HG02623 (cell line): ENCODE measurements around the gene UBB.
"Not testable (repeated sequence)": the region's sequence is repeated elsewhere in the genome, so short reads cannot be mapped to it uniquely, and the experiment has no call there.

Source experiments
- ATAC-seq: cut with Tn5 transposase; IDR thresholded peaks from one replicate; pipeline ENCODE4 v1.9.1; 2021; ENCODE audit warnings: moderate library complexity; ENCODE audit not compliant: unreplicated experiment

Gene UBB

DNA sequence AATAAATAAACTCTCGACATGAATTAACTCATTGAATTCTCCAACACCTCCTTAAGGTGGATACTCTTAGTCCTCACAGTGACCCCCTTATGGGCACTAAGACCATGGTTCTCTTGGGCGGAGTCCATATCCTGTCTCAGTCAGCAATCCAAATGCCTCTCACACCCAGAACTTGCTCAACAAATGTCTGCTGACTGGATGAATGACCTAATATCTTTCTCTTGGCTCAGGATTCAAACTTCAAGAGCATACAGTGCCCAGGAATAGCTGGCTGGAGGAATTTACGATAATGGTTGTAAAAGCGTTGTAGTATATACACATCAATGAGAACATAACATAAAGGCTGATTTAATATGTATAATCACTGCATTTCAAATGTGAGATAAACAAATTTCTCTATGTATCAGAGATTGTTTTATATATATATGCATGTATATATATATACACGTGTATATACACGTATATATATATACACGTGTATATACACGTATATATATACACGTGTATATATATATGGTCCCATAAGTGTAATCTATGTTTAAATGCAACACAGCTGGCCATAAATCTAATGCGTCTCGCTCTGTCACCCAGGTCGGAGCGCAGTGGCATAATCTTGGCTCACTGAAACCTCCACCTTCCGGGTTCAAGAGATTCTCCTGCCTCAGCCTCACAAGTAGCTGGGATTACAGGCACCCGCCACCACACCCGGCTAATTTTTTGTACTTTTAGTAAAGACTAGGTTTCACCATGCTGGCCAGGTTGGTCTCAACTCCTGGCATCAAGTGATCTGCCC is 6.5 kb upstream of the UBB start:
- no peak for ATAC-seq

DNA sequence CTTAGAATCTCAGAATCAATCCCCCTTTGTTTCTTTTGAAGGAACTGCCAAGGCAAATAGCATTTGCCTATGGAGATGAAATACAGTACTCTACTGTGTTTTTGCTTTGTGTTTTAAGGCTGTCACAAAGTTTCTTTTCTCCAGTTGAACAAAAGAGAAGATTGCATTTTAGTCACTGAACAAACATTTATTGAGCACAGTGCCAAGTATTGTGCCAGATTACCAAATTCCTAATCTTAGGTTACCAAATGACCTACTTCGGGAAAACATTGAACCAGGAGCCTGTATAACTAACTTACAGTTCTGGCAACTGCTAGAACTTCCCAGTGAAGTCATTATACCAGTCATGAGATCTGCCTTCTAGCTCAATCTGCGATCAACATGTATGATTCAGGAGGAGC is 3.0 kb upstream of the UBB start:
- no peak for ATAC-seq

DNA sequence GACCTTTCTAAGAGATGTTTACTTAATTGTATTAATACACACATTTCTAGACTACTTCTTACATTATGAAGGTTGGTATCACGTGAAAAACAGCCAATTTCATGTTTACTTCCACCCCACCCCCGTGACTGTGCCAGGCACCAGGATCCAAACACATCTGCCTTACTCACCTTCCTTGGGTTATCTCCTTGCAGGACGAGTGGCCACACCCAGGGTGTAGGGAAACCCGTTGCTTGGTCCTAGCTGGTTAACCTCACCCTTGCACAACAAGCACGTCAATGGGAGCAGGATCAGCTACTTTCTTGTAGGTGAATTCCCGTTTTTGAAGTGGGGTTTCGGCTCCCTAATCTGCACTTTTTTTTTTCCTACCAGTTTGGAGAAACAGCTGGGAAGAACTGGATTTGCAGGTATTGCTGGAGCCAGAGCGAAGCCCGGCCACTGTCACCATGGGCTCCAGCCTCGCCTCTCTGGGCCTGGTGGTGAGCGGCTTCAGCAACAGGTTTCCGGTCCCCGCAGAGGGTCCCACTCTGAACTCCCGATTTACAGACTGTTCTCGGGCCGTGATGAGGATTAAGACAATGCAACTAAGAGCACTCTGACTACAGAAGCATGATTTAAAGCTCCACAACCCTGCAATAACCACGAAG is 2.1 kb upstream of the UBB start:
- ATAC-seq, result no peak

- no peak for ATAC-seq
Measured at GRCh38 chr17:16379654-16380053, 1.2 kb upstream of the UBB start.

- ATAC-seq, result no peak
Measured at GRCh38 chr17:16381496-16381820, 567 bp downstream of the UBB start.

DNA sequence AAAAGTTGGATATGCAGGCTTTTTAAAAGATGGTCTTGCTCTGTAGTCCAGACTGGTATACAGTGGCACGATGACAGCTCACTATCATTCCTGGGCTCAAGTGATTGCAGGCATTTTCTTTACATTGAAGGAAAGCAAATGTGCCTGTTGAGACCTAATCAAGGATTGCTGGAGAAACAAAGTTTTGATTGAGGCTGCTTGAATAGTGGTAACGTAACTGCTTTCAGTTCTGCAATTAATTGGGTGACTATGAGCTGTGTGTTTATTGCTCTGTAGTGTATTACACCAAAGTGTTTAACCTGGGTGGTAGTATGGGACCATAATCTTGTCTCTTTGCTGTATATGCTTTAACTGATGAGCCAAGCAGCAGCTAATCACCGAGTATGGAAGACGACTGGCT is 2.3 kb downstream of the UBB start:
- no peak for ATAC-seq

DNA sequence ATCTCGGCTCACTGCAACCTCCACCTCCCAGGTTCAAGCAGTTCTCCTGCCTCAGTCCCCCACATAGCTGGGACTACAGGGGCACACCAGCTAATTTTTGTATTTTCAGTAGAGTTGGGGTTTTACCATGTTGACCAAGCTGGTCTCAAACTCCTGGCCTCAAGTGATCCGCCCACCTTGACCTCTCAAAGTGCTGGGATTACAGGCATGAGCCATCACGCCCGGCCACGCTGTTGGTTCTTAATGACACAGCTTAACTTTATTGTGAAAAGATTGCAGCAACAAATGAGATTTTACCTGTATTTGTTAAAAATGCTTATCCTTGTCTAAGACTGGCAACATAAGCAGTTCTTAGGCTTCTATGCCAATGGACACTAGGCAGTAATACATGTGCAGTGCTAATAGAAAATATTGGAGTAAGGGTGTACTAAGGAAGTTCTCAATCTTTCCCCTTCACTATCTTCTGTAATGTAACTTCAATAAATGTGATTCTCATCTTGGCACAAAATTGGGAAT is 2.9 kb downstream of the UBB start:
- ATAC-seq, result no peak

- ATAC-seq, result no peak
Measured at GRCh38 chr17:16384557-16384956, 3.7 kb downstream of the UBB start.

DNA sequence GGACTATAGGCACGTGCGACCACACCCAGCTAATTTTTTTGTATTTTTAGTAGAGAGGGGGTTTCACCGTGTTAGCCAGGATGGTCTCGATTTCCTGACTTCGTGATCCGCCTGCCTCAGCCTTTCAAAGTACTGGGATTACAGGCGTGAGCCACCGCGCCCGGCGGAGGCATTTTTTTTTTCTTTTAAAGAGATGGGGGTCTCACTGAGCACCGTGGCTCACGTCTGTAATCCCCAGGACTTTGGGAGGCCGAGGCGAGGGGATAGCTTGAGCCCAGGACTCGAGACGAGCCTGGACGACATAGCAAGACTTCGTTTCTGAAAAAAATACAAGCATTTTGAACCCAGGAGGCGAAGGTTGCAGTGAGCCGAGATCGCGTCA is 5.2 kb downstream of the UBB start:
- ATAC-seq, result not testable (repeated sequence)

GRCh38 chr17:16391451-16391850 is 10.6 kb downstream of the UBB start:
- ATAC-seq, result no peak

DNA sequence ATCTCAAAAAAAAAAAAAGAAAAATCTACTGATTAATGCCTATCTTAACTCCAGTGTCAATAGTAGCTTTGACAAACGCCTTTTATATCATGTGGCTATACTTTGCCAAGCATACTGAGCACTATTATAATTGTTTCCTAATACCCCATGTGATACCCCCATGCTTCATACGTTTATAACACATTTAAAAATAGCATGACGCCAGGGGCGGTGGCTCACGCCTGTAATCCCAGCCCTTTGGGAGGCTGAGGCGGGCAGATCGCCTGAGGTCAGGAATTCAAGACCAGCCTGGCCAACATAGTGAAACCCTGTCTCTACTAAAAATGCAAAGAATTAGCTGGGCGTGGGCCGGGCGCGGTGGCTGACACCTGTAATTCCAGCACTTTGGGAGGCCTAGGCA is 11.6 kb downstream of the UBB start:
- ATAC-seq, result not testable (repeated sequence)

DNA sequence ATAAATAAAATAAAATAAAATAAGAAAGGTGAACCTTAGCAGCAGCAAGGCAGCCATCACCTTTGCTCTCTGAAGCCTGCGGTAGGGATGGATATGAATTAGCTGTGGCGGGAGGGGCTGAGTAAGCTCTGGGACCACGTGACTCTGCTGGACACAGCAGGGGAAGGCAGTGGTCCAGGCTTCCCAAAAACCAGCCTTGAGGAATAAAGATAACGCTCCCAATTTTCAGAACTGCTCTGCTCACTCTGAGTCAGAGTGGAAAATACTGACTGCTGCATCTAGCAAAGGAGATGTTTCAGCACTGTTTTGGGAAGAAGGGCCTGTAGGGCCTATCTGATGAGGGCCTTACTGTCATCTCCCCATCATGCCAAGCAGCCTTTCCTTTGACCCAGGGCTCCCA is 15.0 kb downstream of the UBB start:
- ATAC-seq, result not testable (repeated sequence)

GRCh38 chr17:16396693-16397092 is 15.8 kb downstream of the UBB start:
- not testable (repeated sequence) for ATAC-seq

- peak; percentile 70 for ATAC-seq
Measured at GRCh38 chr17:16398270-16399267, 17.7 kb downstream of the UBB start.

DNA sequence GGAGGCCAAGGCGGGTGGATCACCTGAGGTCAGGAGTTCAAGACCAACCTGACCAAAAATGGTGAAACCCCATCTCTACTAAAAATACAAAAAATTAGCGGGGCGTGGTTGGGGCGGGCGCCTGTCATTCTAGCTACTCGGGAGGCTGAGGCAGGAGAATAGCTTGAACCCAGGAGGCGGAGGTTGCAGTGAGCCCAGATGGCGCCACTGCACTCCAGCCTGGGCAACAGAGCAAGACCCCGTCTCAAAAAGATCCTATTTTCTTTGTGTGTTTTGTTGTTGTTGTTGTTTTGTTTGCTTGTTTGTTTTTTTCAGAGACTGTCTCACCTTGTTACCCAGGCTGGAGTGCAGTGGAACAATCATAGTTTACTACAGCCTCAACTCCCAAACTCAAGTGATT is 23.0 kb downstream of the UBB start:
- ATAC-seq, result not testable (repeated sequence)

GRCh38 chr17:16406742-16407674 is 26.1 kb downstream of the UBB start:
- ATAC-seq, result no peak

DNA sequence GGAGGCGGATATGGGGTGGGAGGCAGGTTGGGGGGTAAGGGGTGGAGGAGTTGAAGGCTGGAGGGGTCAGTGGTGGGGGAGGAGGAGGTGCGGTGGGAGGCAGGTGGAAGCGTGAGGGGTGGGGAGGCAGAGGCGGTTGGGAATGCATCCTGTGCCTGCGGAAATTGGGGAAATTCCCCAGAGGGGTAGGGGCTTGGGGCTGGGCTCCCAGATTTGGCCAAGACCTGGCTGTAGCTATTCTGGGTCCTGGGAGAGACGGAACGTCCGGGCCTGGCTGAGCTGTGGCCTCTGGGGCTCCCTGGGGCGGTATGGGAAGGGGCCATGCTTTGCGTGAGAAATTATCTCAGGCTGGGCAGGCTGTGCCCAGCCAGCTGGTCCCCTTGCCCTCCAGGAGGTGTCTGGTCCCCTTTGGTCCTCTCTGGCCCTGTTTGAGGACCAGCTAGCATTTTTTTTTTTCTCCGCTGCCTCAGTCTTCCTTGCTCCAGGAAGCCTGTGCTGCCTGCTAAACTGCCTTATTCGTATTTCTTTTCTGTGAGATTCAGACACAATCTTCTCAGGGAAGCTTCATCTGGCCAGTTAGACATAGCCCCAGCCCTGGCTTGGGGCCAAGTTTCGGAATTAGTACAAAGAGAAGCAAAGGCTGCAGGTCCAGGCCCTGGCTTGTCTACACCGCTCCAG is 27.2 kb downstream of the UBB start:
- ATAC-seq, result peak; percentile 90

DNA sequence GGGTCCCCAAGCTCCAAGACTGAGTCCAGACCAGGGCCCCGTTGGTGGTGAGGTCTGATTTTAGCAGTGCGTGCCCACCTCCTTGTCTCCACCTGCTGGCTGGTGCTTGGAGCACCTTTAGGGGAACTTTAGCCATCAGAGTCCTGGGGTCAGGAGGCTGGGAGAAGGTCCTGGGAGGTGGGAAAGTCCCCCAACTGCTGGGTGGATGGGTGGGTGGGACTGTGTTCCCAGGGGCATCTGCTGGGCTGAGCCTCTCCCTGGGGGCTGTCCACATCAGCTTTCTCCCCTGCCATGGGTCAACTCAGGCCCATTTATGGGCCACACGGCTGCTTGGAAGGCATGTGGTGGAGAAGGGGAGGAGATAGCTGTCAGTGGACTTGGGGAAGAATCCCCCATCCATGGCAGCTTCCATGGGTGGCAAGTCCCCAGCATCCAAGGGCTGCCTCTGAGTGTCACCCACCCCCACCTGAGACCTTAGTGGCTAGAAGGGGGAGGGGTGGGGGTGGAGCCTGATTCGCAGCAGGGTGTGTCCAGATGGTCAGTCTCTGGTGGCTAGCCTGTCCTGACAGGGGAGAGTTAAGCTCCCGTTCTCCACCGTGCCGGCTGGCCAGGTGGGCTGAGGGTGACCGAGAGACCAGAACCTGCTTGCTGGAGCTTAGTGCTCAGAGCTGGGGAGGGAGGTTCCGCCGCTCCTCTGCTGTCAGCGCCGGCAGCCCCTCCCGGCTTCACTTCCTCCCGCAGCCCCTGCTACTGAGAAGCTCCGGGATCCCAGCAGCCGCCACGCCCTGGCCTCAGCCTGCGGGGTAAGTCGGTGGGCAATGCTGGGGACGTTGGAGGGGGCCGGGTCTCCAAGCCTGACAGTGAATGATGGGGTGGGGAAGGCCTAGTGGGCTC is 34.4 kb downstream of the UBB start, which contains the start of gene TRPV2:
Gene TRPV2 (plus strand): TSS at position 541 of the 894 bp plus-strand sequence. CDS start 2,098 bp downstream, outside the sequence.
- ATAC-seq, result no peak
